HT1080 (cell line): ENCODE measurements around the gene STAT3. TPM values are rescaled to one million over a fixed set of nuclear protein-coding genes. Genes with fewer than 3 reads are reported as not detected.
"Not testable (repeated sequence)": the region's sequence is repeated elsewhere in the genome, so short reads cannot be mapped to it uniquely, and the experiment has no call there.

Source experiments
- DNase-seq: peaks from one replicate; pipeline ENCODE4 v3.0.0-alpha.2; 2015; ENCODE audit warnings: low read depth
- total RNA-seq: library from RNA; depleted of rRNA; stranded (reverse); fragments of >200 nt; shearing (Covaris generic); gene quantifications from 2 replicates; pipeline ENCODE4 v1.2.3, GENCODE V29; 2014

Gene STAT3
- total RNA-seq, 1 experiment from 2014 or later: 42.2 TPM

DNA sequence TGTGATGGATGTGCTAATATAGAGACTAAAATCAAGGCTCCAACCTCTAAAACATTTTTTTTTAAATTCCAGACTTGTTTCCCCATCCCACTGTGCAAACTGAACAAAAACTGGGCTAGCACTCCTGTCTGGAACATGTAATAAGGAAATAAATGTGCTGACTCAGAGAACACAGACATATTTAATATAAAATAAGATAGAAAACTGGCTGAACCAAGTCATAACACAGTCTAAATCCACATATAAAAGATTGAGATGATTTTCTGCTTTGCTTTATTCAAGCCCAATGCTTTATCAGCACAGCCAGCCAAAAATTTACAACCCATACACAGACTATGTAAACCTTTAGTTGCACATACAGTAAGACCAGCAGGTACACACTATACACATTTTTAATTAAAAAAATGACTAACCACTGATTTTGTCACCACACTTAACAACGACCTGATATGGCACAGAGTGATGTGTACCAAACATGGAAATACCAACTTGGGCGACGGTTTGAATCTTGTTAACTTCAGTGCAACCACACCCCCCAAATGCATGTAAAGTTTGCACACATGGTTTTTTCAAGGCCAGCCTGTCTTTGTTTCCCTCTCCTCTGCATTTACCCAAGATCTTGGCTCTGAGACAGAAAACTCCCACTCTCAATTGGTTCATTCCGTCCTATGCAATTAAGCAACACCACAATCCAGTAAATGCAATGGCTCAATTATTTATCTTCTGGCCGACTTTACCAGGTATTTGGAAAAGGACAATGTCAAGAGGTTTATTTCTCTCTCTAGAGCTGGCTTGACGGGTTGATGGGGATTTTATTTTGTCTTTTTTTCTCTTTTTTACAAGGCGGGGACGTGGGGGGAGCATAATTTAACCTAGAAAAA, 1.2 kb downstream of the STAT3 start:
- peak; percentile 25 for DNase-seq

DNA sequence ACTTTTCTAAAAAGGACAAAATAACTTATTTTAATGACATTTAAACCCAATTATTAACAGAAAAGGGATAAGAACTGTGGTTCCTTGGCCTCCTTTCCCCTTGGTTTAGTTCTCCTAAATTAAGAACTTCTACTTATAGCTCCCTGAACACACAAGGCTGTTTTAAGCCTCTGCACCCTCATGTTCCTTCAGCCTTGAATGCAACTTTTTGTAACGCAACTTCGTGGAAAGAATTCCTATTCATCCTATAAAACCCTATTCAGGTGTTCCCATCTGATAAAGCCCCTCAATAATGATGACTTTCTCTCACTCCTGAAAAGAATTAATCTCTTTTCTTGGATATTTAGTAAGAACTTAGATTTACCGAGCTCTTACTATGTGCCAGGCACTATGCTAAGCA, 6.3 kb downstream of the STAT3 start:
- no peak for DNase-seq

DNA sequence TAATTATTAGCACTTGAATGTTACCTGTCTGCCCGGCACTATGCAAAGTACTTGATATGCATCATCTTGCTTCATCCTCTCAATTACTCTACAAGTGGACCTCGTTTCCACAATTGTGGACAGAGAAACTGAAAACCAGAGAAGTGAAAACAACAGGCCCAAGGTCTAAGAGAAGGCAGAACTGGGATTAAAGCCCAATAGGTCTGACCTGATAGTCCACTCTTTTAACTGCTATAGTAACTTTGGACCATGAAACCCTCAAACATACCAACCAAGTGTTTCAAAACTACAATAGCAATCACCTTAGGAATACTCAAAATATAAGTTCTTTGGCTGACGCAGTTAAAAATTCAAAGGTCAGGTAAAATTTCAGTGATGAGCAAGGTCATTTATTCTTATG, 7.3 kb downstream of the STAT3 start:
- no peak for DNase-seq

DNA sequence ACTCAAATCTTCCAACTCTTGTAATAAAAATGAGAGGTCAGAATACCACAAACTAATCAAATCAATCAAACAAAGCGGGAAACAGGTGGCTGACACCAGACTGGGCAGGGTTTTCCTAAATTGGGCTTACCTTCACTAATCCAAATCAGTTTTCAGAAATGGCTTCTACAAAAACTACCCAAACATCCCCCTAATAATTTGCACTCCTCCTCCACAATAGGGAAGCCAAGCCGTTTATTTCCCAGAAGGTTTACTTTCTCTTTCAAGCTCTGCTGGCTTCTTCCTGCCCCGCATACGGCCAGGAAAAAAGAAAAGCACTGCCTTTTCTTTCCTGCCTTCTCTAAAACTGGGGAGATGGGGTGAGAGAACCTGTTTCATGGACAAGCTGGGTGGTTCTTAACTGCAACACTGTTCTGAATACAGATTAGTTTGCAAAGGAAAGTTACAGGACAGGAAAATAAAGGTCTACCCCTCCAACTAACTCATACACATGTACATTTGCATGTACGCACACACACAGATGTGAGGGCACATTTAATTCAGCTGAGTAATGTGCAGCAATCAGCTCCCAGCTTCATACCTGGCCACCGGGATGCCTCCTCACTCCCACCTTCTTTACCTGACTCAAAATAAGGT, 9.2 kb downstream of the STAT3 start:
- peak; percentile 40 for DNase-seq

DNA sequence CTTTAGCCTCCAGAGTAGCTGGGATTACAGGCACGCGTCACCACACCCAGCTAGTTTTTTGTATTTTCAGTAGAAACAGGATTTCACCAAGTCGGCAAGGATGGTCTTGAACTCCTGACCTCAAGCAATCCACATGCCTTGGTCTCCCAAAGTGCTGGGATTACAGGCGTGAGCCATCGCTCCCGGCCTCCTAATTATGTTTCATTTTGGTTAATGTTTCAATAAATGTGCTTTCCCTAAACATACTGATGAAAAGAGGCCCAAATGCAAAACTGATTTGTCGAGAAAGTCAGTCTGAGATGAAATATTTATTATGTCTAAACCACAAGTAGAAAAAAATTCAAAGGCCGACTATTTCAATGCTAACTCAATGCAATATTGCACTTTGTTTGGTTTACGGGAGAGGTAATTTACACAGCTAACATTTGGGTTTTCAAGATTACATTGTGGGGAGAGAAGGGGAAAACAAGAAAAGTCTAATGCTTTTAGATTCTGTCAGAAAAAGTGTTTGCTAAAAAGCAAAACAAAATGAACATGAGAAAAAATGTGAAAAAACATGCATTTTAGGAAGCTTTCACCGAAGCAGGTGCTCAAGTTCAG, 9.8 kb downstream of the STAT3 start:
- no peak for DNase-seq

DNA sequence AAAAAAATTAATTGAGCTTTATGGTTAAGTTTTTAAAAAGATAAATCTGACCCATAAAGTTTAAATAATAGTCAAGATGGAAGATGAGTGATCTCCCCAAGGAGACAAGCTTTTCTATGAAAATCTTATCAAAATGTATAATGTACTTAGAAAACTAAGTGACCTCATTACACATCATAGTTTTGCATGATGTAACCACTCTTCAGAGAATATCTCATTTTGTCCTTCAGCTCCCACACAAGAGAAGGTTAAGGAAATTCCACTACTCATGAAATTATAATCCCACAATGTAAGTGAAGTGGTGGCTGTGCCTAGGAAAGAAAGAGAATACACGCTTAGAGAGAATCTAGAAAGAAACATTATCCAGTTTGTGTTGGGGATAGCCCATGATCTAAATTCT, 14.3 kb downstream of the STAT3 start:
- no peak for DNase-seq

DNA sequence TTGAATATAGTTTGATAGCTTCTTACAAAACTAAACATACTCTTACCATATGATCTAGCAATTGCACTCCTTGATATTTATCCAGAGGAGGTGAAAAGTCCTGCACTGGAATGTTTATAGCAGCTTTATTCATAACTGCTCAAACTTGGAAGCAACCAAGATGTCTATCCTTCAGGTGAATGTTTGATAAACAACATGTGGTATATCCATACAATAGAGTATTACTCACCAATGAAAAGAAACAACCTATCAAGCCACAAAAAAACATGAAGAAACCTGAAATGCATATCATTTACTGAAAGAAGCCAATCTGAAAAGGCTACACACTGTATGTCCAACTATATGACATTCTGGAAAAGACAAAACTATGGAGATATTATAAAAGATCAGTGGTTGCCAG, 16.1 kb downstream of the STAT3 start:
- DNase-seq: no peak

DNA sequence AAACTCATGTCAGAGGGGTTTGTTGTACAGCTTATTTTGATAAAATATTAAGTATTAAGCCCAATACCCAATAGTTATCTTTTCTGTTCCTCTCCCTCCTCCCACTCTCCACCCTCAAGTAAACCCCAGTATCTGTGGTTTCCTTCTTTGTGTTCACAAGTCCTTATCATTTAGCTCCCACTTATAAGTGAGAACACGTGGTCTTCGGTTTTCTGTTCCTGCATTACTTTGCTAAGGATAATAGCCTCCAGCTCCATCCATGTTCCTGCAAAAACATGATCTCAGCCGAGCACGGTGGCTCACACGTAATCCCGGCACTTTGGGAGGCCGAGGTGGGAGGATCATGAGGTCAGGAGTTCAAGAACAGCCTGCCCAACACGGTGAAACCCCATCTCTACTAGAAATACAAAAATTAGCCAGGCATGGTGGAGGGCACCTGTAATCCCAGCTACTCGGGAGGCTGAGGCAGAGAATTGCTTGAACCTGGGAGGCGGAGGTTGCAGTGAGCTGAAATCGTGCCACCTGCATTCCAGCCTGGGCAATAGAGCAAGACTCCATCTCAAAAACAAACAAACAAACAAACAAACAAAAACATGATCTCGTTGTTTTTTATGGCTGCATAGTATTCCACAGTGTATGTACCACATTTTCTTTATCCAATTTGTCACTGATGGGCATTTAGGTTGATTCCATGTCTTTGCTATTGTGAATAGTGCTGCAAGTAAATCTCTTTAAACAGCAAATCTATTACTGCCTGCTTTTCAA, 19.3 kb downstream of the STAT3 start:
- DNase-seq: not testable (repeated sequence)

DNA sequence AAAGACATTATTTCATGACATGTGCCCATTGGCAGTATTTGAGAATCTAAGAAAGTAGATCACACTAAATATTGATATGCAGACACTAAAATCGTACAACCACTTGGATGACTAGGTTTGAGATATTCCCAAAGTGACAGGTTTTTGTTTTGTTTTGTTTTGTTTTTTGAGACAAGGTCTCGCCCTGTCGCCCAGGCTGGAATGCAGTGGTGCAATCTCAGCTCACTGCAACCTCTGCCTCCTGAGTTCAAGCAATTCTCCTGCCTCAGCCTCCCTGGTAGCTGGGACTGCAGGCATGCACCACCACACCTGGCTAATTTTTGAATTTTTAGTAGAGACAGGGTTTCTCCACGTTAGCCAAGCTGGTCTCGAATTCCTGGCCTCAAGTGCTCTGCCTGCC, 19.9 kb downstream of the STAT3 start:
- DNase-seq: not testable (repeated sequence)

DNA sequence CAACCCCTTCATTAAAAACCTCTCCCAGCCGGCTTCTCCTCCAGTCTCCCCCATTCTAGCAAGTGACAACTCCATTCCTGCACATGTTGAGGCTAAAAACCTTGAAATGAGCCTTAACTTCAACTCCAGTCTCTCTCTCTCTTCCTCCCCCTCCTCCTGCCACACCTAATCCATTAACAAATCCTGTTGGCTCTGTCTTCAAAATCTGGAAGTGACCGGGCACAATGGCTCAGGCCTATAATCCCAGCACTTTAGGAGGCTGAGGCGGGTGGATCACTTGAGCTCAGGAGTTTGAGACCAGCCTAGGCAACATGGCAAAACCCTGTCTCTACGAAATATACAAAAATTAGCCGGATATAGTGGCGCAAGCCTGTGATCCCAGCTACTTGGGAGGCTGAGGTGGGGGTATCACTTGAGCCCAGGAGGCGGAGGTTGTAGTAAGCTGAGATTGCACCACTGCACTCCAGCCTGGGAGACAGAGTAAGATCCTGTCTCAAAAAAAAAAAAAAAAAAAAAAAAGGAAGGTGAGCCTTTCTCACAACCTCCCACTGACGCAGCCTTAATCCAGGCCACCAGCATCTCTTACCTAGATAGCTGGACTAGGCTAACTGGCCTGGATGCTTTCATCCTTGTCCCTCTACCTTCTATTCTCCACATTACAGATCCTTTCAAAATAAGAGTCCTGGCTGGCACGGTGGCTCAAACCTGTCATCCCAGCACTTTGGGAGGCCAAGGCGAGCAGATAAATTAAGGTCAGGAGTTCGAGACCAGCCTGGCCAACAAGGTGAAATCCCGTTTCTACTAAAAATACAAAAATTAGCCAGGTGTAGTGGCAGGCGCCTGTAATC, 21.8 kb downstream of the STAT3 start:
- DNase-seq: not testable (repeated sequence)

DNA sequence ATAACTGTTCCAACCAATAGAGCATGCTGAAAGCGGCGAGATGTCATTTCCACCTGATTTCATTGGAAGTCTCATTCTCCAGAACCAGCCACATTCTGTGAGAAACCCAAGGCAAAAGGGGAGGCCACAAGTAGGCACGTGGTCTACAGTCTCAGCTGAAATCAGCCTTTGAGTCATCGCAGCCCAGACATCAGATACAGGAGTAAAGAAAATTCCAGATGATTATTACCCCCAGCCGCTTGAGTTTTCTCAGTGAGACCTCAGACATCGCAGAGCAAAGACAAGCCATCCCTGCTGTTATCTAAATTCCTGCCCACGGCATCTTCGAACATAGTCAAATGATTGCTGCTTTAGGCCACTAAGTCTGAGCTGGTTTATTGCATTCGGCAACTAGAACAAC, 23.1 kb downstream of the STAT3 start:
- DNase-seq: peak; percentile 59

DNA sequence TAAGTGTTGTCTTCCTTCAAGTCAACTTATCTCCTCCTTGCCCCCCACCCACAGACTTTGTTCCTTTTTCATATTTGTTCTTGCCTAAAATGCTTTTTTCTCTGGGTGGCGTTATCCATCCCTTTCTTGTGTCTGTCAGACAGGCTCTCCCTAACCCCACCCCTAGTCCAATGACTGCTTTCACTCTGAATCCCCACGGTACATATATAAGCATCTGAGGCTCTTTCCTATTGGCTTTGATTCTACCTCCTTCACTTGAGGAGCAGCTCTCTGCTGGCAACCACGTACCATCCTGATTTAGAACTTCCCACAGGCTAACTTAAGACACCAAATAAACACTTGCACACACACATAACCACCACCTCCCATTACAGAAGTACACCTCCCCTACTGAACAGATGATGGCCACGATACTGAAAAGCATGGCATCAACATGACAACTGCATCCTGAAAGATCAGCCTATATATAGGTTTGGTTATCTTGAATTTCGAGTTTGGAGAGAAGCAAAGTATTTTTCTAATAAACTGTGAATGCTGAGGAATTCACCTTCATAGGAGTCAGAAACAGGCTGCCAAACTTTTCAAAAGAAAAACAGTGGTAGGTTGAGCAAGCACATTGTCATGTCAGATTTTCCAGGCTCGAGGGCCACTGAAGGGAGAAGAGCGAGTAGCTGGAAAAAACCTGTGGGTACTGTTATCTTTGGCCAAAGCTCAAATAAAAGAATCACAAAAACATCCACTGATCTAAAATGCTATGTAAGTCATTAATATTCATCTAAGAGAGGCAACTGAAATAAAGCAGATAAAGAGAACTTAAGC, 24.3 kb downstream of the STAT3 start:
- no peak for DNase-seq

DNA sequence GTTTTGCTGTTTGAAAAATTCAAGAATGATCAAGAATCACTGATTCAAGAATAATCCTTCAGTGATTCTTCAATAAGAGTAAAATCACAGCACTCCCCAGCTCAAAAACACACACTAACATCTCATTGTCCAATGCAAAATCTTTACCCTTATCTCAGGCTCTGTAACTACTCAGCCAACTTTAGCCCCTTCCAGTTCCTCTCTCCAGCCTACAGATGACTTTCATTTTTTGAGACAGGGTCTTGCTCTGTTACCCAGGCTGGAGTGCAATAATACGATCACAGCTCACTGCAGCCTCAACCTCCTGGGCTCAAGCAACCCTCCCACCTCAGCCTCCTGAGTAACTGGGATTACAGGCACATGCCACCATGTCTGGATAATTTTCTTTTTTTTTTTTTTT, 25.0 kb downstream of the STAT3 start:
- DNase-seq: no peak

DNA sequence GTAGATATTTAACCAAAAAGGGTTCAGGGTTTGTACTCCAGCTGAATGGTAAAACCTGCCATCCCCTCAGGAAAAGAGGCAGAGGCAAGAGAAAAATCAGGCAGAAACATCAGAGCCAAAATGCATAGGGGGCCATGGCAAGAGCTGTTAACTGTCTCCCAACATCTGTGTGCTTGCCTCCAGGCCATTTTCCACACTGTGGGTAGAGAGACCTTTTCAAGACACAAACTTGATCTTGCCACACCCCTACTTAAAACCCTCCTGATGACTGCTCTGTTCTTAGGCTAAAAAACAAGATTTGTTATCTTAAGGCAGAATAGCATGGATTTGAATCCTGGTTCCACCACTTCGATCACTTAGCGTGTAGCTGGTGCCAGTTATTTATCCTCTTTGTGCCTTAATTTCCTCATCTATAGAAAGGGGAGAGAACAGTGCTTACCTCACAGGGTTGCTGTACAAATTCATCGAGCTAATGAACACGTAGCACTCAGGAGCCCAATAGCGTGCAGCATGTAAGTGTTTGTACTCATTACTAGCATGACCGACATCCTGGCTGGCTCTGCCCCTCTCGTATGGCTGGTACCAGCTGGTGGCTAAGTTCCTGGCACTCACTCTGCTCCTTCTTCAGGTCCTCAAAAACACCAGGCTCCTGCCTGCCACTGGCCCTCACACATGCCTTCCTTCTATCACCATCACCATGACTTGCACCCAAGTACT, 25.8 kb downstream of the STAT3 start:
- DNase-seq: no peak

DNA sequence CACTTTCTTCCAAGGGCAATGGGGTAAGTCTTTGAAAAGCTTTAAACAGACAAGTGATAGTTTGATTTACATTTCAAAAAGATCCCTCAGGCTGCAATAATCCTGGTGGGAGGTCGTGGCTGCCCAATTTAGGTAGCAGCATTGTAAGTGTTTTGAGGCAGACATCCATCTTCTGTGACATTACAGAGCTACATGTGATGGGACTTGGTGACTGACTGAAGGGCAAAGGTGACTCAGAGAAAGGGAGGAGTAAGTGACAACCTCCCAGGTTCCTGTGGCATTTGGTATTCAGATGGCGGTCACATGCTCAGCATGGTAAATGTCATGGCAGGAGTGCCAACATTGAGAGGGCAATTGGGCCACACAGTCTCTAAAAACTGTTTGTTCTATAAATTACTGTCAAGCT, 26.5 kb downstream of the STAT3 start:
- DNase-seq: no peak

DNA sequence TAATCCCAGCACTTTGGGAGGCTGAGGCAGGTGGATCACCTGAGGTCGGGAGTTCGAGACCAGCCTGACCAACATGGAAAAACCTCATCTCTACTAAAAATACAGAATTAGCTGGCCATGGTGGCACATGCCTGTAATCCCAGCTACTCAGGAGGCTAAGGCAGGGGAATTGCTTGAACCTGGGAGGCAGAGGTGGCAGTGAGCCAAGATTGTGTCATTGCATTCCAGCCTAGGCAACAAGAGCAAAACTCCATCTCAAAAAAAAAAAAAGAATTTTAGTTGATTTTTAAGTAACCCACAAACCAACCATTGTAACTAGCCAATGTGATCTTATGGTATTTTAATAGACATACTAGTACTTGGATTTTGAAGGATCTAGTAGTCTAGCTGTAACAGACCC, 27.9 kb downstream of the STAT3 start:
- not testable (repeated sequence) for DNase-seq

DNA sequence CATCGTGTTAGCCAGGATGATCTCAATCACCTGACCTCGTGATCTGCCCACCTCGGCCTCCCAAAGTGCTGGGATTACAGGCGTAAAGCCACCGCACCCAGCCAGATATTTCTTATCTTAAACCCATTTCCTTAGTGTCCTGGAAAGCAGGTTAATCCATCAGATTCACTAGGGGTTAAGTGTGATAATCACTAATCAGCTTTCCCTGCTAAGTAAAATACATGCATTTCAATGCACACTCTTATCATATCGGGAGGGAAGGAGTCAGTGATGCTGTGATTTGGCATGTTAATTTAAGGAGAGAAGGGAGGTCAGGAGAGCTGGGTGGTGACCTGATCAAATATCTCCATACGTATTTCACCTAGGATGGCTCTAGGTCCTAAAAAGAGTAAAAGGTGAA, 29.1 kb downstream of the STAT3 start:
- DNase-seq: no peak

DNA sequence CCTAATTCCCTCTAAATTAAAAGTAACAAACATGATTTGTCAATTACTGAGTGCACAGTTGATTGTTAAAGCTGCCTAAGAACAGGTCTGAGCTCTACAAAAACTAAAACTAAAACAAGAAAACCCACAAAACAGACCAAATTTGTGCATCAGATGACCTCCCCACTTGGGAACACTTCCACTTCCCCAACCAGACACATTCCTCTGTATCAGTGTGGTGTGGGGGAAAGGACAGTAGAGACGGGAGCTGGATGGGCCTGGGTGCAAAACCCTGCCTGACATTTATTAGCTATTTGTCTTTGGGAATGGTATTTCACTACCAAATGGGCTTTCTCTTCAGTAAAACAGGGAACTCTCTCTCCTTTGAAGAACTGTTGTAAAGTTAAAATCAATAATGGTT, 29.8 kb downstream of the STAT3 start:
- no peak for DNase-seq
